Measurements from ENCODE around the gene SCYGR6.
A peak's percentile ranks its signal among the peaks of the same experiment; 100 is the strongest.

SCYGR6 gene

DNA sequence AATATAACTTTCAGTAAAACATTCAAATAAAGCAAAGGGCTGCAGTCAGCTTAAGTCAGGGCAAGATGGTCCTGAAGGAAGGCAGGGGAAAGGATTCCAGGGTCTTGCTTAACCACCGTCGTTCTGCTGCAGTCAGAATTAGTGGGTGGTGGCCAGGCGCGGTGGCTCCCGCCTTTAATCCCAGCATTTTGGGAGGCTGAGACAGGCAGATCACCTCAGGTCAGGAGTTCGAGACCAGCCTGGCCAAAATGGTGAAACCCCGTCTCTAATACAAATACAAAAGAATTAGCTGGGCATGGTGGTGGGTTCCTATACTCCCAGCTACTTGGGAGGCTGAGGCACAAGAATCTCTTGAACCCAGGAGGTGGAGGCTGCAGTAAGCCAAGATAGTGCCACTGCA lies 13.6 kb downstream of the SCYGR6 start:
- DNase-seq, result no peak

DNA sequence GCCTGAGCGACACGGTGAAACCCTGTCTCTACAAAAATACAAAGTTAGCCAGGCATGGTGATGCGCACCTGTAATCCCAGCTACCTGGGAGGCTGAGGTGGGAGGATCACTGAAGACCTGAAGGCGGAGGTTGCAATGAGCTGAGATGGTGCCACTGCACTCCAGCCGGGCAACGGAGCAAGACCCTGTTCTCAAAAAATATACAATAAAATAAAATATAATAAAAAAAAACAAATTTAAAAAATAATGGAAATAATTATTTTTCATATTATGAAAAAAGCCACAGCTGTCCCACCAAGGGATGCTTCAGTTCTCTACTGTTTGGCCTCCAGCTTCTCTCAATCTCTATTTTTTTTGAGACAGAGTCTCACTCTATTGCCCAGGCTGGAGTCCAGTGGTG lies 17.2 kb downstream of the SCYGR6 start:
- DNase-seq, result no peak

DNA sequence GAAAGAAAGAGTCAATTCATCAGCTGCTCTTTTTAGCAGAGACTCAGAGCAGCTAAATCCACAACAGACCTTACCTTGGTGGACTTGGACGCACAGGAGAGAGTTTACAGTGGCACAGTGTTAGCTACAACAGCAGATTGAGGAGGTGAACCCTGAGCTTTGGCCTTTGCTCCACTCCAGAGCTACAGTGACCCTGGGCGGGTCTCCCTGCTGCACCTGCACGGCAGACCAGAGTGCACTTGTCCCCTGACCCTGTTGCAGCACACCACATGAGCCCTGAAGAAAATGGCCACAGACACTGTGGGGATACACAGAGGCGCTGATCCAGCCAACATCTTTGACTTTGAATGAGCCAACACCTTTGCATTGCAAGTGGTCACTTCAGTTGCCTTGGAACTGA lies 17.7 kb downstream of the SCYGR6 start:
- no peak for DNase-seq

DNA sequence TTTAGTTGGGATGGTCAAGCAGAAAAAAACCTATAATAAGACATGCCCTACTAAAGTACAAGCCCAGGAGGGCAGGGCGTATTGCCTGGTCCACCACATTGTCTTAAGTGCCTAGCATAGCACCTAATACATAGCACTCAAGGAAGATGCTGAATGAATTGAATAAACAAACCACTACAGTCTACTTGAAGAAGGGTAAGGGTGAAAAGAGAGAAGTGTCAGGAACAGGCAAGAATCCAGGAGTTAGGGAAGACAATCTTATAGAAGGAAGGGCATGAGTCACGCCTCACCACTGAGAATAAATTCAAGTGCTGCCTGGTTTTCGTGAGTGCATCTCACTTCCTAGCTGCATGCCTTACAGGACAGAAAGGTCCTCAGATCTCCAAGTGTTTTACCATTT lies 20.6 kb downstream of the SCYGR6 start:
- no peak for DNase-seq

DNA sequence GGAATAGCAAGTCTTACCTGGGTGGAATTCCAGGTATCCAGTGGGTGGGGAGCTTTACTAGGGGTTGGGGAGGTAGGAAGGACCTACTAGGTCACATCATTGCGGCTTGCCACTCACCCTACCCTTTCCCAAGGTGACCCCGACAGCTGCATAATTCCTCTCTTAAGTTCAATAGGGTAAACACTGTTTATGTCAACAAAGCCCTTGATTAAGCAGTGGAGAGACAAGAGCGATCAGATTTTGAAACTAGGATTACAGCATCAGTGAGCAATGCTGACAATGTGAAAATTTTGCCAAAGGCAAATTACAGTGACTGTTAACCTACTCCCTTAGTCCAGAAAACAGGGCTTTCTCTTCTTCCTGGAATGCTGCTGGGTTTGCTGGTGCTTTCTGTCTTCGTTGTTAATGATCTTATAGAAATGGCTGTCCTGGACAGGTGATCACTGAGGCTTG lies 21.3 kb downstream of the SCYGR6 start:
- no peak for DNase-seq

DNA sequence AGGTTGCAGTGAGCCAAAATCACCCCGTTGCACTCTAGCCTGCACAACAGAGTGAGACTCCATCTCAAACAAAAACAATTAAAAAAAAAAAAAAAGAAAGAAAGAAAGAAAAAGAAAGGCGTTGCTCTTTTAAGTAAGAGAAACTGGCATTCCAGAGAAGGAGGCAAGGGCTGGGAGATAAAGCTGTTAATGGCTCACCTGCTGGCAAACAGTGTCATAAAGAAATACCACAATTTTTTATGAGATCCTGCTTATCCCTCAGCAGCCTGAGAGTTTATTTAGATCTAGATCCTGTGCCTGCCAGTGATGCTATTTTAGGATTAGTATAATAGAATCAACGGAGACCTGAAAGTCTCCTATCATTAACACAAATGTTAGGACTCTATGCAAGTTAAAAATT lies 23.0 kb downstream of the SCYGR6 start:
- no peak for DNase-seq

DNA sequence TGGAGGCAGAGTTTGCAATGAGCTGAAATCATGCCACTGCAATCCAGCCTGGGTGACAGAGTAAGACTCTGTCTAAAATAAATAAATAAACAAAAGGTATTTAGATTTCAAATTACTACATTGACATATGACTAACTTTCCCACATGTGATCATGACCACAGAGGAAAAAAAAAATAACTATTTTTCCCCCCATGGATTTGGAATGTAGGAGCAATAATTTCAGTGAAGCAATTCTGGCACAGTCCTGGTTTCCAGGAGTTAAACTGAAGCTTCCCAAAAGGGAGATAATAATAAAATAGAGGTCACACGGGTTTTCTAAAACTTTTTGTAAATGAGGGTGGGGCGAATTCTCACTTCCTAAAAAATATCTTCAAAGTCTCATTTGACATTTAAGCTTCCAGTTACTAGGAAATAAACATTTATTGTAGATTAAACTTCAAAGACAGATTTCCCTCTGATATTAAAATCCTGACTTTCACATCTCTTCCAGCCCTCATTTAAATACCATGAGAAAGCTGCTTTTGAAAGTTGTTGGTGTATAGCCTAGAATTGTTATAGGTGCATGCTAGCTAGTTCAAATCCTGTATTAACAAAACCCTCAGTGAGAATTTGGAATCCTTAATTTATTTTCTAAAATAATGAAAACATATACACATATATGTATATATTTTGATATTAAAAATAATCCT lies 27.4 kb downstream of the SCYGR6 start:
- no peak for DNase-seq

DNA sequence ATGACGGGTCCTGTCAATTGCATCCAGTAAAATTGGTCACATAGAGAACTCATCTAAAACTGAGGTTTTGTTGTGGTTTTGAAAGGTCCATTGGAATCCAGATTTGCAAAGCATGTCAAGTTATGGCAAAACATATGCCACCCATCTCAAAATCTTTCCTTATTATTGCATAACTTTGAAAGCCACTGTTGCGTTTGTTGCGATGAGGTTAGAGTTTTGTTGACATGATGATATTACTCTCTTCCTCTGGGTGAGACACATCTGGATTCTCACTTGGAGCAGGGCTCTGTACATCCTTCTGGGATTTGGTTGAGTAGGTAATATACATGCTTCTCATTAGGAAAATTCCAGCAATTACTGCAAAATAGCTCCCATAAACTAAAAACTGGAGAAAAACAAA lies 37.4 kb downstream of the SCYGR6 start:
- no peak for DNase-seq

DNA sequence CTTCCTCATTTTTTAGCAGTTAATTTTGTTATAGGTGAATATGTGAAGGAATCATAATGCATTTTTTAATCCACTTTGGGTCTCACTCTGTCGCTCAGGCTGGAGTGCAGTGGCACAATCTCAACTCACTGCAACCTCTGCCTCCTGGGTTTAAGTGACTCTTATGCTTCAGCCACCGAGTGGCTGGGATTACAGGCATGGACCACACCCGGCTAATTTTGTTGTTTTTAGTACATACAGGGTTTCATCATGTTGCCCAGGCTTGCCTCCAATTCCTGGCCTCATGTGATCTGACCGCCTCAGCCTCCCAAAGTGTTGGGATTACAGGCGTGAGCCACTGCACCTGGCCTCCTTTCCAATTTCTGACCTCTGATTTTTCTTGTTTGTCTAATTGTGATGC lies 40.3 kb downstream of the SCYGR6 start:
- no peak for DNase-seq

DNA sequence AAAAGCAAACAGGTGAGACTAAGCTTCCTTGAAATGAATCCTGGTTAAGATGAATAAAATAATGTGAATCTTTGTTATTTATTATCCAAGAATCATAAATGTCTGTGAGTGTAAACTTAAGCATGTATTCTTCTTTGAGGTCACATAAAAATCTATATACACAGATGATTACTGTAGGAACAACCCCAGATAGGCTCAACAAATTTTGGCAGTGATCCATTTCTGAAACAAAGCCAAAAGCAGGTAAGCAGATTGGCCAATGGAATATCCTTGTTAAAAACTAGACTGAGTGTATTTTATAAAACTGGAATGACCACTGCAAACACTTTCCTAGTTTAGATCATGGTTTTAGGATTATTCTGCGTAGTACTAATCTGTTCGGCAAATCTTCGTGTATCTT lies 46.6 kb downstream of the SCYGR6 start:
- DNase-seq, result peak; percentile 5

DNA sequence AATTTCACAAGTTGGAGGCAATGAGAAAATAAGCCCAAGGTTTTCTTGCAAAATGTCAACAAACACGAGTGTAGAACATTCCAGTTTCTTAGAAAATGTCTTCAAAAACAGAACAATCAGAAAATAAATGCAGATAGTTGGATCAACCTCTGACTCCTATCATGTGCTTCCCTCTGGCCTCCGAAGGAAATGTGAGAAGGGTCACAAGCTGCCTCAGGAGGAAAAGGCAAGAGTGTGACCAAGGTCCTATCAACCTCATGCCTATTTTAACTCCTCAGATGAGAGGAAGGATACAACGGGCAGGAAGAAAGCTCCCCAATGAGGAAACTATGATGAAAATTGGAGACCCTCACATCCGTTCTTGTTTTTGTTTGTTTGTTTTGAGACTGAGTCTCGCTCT lies 50.1 kb downstream of the SCYGR6 start:
- DNase-seq, result no peak
